ENCODE data around the gene KLK2.
"Not testable (repeated sequence)": the region's sequence is repeated elsewhere in the genome, so short reads cannot be mapped to it uniquely, and the experiment has no call there.

KLK2 gene

DNA sequence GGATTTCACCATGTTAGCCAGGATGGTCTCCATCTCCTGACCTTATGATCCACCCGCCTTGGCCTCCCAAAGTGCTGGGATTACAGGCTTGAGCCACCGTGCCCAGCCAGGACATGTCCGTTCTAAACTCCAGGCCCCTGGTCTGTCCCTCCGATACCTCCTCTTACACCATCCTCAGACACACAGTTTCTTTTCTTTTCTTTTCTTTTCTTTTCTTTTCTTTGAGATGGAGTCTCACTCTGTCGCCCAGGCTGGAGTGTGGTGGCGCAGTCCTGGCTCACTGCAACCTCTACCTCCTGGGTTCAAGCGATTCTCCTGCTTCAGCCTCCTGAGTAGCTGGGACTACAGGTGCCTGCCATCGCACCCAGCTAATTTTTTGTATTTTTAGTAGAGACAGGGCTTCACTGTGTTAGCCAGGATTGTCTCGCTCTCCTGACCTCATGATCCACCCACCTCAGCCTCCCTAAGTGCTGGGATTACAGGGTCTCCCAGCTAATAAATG lies 22.9 kb downstream of the KLK2 start:
- not testable (repeated sequence) for DNase-seq

DNA sequence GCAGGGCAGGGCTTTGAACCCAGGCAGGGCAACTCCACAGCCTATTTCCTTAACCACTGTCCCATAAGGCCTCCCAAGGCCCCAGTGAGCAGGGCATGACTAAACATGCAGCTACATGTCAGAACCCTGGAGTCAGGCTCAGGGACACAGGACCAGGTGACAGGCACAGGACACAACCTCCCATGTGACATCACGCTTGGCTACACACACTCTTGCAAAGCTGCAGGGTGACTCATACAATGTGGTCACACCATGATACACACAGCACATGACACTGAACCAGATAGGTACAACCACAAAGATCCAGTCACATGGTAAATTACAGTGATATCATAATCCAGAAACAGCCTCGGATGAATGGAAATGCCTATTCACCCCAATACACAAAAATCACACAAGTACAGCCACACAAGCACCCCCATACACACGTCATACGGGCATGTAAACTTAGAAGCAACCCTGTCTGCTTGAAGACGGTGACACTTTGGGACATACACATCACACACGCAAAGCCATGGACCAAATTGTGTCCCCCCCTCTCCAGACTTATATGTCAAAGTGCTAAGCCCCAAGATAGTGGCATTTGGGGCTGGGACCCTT lies 23.5 kb downstream of the KLK2 start:
- DNase-seq, result no peak

DNA sequence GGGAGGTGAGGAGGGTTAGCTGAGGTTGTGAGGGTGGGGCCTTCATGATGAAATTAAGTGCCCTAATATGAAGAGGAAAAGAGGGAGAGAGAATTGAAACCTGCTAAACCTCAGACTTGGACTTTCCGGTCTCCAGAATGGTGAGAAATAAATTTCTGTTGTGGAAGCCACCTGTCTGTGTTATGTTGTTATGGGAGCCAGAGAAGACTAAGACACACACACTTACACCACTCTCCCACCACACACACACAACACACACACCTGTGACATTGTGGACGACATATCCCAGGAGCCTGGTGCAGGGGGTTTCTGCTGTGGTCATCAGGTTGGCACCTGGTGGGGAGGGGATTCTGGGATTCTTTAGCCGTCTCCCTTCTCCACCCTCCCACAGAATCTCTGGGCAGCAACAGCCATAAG lies 24.0 kb downstream of the KLK2 start:
- DNase-seq, result no peak

DNA sequence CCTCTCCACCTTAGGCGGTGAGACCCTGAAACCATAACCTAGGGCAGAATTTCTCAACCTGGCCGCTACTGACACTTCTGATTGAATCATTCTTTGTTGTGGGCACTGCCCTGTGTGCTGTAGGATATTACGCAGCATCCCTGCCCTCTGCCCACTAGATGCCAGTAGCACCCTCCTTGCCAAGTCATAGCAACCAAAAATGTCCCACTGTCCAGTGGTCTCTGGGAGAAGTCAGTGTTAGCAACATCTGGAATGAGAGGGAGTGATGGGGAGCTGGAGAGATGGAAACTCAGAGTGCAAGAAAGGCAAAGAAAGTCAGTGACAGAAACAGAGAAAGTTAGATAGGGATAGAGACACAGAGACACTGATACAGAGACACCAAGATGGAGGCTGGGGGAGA lies 24.4 kb downstream of the KLK2 start:
- DNase-seq, result no peak

DNA sequence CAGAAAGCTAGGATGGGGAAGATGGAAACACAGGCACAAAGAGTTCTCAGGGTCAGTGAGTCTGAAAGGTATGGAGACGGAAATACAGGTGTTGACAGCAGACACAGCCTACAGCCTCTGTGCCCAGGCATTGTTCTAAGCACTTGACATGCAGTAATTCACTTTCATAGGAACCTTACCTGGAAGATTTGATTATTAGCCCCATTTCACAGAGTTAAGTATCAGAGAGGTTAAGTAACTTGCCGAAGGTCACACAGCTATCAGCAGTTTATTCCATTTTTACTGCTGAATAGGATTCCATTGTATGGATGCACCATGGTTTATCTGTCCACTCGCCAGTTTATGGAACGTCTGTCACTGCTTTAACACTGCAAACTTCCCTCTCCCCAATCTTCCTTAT lies 24.8 kb downstream of the KLK2 start:
- DNase-seq, result no peak

DNA sequence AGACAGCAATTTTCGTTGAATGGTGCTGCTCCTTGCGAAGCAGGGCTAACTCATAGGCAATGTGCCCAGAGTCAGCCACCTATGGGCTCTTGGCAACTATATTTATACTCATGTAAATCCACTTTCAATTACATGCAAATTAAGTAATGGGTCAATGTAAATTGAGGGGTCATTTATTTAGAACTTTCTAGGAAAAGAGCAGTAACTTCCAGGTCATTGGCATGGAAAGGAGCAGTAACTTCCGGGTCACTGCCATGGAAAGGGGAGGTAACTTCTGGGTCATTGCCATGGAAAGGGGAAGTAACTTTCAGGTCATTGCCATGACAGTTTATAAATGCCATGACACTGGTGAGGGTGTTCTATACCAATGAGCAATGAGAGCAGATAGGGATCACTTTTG lies 26.3 kb downstream of the KLK2 start:
- no peak for DNase-seq

DNA sequence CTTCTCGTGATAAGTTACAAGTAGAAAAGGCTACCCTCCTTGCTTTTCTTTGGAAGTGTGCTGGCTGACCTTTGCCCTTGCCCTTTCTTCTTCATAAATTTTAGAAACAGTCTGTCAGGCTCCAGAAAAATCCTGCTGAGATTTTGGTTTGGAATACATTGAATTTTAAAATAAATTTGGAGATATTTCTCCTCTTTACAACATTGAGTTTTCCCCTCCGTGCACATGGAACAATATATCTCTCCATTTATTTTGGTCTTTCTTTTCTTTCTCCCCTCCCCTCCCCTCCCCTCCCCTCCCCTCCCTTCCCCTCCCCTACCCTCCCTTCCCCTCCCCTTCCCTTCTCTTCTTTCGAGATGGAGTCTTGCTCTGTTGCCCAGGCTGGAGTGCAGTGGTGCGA lies 29.4 kb downstream of the KLK2 start:
- no peak for DNase-seq

DNA sequence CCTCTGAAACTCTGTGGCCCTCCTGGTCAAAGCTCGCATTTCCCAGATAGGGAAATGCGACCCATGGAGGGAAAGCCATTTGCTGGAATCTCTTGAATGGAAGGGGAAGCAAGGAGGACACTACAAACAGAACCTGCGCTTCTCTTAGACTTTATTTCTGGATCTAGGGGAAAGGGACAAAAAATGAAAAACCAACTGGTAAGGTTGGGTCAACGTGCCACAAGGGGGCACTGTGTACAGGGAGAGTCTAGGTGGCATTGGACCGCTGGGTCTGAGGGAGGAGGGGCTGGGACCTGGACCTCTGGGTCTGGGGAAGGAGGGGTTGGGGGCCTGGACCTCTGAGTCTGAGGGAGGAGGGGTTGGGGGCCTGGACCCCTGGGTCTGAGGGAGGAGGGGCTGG lies 33.0 kb downstream of the KLK2 start:
- no peak for DNase-seq

DNA sequence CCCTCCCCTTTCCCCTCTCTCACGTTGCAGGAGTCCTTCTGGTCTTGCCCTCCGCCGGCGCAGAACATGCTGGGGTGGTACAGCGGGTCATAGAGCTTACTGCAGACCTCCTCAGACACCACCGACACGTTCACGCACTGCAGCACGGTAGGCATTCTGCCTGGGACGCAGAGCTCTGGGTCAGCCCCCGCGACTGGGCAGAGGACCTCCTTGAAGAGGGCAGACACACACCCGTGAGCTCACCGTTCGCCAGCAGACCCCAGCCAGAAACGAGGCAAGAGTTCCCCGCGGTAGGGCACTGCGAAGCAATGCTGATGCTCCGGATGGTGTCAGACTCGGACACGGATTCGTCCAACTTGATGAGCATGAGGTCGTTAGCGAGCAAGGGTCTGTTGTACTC lies 35.1 kb downstream of the KLK2 start:
- no peak for DNase-seq

DNA sequence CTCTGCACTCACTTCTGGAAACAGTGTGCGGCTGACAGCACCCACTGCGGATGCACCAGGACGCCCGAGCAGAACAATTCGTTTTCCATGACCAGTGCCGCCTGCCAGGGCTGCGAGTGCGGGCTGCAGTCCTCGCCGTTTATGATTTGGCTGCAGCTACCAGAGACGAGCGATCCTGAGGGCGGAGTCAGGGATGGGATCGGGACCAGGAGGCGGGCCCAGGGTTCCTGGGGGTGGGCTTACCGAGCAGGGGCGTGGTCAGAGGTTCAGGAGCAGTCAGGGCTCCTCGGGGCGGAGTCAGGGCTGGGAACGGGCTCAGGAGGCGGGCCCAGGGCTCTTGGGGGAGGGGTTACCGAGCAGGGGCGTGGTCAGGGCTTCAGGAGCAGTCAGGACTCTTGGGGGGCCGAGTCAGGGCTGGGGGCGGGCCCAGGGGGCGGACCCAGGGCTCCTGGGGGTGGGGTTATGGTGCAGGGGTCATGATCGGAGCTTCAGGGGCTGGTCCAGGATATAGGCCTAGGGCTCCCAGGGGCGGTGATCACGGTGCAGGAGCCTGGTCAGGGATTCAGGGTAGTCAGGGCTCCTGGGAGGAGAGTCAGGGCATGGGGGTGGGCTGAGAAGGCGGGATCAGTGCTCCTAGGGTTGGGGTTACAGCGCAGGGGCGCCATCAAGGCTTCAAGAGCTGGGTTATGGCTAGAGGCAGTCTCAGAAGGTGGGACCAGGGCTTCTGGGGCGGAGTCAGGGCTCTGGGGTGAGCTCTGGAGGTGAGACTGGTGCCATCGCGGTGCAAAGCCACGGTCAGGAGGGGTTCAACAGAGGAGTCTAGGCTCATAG lies 36.2 kb downstream of the KLK2 start:
- DNase-seq, result peak in 1 of 2 experiments; percentile 18

DNA sequence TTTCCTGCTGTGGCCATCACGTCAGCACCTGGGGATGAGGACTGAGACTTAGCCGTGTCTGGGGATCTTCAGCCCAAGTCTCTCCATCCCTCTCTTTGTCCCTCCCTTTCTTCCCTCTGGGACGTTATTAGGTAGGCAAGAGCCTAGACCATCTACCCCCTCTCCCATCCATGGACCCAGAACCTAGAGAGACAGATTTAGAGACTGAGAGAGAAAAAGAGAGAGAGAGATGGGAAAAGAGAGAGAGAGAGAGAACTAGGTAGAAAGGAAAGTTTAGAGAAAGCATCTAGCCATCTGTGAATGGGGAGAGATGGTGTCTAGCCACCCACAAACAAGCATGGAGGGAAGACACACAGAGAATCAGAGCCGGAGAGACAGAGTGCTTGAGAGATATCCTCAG lies 37.5 kb downstream of the KLK2 start:
- DNase-seq, result no peak

DNA sequence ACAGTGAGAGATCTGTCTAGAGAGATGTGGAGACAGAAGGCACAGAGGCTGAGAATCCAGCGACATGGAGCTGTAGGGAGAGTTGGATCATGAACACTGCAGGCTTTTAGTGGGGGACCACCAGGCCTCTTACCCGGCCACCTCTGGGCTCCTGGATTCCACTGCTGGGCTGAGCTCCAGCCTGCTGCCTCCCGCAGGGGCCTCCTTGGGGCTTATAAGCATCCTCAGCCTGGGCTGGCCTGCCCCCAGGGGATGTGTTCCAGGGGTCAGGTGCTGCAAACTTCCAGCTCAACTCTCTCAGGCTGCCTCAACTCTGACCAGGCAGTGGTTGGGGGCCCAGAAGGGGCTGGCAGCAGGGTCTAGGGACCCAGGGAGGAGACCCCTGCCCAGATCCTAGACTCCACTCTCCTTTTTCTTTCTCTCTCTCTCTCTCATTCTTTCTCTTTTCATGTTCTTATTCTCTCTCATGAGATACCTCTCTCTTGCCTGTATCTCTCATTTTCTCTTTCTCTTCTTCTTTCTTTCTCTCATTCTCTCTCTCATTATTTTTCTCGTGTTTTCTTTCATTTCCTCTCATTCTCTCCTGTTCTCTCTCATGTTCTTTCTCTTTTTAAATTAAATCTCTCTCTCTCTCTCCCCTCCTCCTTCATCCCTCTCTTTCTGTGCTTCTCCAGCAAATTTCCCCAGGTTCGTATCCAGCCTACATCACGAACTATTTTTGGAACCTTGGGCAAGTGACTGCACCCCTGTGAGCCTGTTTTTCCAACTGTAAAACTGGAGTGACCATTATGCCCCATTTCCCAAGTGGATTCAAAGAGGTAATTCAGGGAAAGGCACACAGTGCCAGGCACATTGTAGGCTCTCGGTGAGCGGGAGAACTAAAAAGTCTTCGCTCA lies 38.2 kb downstream of the KLK2 start, which contains the start of gene KLK4:
Gene KLK4, minus strand, starts transcription at position 190 of the 896 bp plus-strand sequence. CDS start 657 bp downstream, outside the sequence.
- DNase-seq, result no peak

DNA sequence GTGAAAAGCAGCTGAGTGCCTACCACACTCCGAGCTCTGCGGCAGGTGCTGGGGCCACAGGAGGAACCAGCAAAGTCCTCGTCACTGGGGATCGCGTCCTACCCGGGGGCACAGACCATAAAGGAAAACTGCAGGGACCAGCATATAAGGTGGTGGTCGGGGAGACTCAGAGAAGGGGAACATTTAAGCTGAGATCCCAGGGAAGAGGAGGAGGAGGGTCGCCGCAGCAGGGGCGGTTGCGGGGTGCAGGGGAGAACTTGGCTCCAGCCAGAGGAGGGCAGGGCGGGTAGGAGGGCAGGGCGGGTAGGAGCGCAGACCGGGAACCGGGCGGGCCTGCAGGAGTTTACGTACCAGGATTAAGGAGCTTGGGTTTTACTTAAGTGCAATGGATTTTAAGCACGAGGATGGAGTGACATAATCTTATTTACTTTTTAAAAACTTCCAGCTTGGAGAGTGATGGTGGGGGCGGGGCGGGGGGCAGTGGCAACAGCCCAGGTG lies 38.9 kb downstream of the KLK2 start:
- no peak for DNase-seq

DNA sequence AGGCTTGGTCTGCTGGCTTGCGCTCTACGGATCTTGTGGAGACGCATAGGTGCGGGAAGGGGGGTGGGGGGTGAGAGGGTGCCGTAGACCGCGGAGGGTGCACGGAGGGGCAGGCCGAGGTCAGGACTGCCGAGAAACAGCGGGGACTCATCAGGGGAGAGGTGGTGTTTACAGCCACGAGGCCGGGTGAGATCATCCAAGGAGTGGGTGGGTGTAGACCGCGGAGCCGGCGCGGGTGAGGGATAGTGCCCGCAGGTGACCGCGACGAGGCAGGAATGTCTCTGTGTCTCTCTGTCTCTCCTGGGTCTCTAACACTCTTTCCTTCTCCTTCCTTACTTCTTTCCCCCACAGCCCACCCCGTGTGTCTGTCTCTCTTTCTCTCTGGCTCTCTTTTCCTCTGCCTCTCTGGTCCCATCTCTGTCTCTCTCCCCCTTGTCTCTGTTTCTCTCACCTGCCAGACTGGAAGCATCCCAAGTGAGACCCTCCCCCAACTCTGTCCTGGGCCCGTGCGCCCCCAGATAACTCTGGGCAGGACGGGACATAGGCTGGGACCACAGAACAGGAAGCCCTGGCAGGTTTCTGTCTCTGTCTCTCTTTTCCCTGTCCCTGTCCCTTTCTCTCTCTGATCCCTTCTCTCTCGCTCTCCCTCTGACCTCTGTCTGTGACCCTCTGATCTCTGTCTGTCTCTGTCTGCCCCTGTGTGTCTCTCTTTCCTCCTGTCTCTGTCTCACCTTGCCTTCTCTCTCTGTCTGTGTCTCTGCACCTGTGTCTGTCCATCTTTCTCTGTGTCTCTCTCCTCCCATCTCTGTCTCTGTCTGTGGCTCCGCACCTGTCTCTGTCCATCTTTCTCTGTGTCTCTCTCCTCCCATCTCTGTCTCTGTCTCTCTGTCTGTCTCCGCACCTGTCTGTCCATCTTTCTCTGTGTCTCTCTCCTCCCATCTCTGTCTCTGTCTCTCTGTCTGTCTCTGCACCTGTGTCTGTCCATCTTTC lies 39.8 kb downstream of the KLK2 start:
- DNase-seq, result no peak

DNA sequence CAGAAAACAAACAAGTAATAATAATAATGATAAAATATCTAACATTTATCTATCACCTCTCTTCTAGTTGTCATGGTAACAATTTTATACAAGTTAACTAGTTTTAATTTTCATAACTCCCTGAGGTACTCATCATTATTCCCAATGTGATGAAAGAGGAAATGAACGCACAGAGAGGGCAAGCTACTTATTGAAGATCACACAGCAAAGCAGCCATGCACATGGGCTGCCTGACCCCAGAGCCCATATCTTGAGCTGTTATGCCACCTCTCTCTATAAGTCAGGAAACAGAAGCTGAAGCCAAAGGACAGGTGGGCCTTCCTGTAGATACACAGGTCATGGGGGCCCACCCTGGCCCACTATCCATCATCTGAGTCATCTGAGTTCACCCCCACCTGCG lies 42.8 kb downstream of the KLK2 start:
- no peak for DNase-seq

DNA sequence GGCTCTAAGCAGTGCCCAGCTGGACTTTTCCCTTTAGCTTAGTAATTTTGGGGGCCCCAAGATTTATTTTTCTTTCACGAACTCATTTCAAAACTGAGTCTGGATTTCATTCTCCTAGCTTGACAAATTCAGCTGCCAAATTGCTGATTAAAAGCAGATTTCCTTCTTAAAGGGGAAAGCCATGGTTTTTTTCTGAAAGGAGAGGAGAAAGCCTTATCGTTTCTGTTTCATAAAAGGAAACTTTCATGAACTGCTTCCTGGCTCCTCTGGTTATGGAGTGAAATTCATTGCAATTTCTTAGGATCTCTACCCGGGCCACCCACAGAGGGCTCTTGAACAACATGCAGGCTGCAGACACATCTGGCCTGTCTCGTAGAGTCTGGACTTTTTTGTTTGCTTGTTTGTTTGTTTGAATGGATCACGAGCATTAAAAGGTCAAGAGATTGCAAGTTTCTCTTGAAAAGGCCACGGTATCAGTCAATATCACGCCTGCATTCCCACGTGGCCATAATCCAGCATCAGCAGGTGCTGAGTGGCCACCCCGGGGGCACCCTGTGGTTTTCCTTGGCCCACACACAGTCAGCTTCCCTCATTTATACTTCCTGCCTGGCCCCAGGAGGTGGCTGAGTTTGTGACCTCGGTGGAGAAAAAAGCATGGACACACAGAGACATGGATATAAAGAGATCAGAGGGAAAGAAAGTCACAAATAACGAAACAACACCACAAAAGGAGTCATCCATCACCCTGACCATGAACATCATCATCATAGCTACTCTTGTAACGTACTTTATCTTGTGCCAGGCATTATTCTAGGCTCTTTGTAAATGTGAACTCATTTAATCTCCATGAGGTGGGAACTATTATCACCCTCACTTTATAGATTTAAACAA lies 48.4 kb downstream of the KLK2 start:
- DNase-seq, result peak in 1 of 2 experiments; percentile 13

DNA sequence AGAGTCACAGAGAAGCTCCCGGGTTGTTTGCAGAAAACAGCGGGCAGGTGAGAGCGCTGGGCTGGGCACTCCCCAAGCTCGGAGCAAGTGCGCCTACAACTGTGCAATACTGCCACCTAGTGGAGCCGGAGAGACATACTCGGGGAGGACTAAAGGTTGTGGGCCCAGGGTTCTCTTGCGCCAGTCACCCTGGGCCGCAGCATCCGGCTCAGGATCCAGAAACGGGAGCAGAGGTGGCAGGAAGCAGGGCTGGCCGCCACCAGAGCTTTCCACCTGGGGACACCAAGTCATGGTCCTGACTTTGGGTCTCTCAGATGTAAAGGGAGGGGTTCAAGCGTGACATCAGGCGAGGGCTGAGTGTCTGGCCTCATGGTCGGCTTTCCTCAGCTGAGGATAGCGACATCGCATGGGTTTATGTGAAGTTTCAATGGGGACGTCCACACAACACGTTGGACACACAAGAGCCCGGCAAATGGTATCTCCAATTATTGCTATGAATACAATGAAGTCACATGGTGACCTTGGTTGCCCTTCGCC lies 49.1 kb downstream of the KLK2 start:
- peak; percentile 36 to 74 for DNase-seq

DNA sequence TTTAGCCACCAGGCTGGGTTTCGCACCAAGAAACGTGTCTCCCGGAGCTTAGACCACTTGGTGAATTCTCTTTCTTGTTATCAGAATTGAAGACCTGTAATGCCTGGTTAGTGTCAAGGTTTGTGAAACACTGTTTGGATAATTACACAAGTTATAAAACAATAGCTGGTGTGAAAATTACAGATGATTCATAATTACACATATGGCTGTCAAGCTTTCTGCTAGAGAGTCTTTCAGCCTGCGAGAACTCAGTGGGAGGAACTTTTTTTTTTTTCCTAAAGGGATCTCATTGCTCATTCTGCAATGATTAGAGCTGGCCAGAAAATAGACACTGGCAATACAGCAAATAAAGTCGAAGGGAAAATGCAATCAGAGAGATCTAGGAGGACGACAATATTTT lies 51.3 kb downstream of the KLK2 start:
- DNase-seq, result no peak

DNA sequence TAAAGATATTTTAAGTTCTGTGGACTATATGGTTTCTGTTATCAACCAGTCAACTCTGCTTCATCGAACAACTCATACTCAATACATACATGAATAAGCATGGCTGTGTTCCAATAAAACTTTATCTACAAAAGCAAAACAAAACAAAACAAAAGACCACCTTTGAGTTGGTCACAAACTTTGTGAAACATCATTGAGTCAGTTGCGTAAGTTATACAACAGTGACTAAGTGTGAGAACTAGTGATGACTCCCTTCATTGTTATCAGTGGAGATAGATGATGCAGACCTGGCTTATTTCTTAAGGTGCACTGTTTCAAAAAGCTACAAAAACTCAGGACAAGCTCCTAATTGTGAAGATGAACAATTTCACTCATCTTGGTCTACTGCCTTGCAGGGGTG lies 52.5 kb downstream of the KLK2 start:
- DNase-seq, result no peak

DNA sequence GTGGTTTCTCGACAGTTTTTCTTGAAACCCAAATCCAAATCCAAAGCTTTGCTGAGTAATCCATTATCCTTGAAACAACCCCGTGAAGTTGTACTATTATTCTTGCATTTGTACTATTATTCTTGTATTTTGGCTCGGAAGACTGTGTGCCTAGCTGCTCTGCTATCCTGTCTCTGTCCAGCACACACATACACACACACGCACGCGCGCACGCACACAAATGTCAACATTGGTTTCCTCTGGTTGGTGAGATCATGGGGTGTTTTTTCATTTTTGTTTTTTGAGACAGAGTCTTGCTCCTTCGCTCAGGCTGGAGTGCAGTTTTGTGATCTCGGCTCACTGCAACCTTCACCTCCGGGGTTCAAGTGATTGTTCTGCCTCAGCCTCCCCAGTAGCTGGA lies 52.9 kb downstream of the KLK2 start:
- DNase-seq, result no peak
